C4-2B (cell line): ENCODE measurements around the gene DACH2.

Experiments
- H3K27ac ChIP-seq: fragments of 450-650 bp; 2 replicates; pipeline ENCODE4 v1.5.1; 2017
- CTCF ChIP-seq: fragments of 450-650 bp; conservative IDR thresholded peaks from 2 replicates; pipeline ENCODE4 v1.5.1; 2017; ENCODE audit warnings: mild to moderate bottlenecking
- ZFX ChIP-seq: fragments of 450-650 bp; IDR thresholded peaks from 2 replicates; pipeline ENCODE4 v1.6.1; 2017

The DACH2 gene

GRCh38 chrX:86369847-86370630 lies 221.8 kb downstream of the DACH2 start:
- TF ChIP-seq CTCF: no peak
- no peak for TF ChIP-seq ZFX
- H3K27ac ChIP-seq: no peak overlapping the region

- no peak overlapping the region for H3K27ac ChIP-seq
- TF ChIP-seq CTCF (no peak), ZFX (no peak)
Observed at GRCh38 chrX:86370927-86371326, 222.7 kb downstream of the DACH2 start.

GRCh38 chrX:86379209-86379608 lies 231.0 kb downstream of the DACH2 start:
- no peak for TF ChIP-seq CTCF
- TF ChIP-seq ZFX: no peak
- no peak overlapping the region for H3K27ac ChIP-seq

GRCh38 chrX:86383681-86384540 lies 235.7 kb downstream of the DACH2 start:
- H3K27ac ChIP-seq: no peak overlapping the region
- TF ChIP-seq ZFX (no peak), CTCF (no peak)

GRCh38 chrX:86407371-86407770 lies 259.1 kb downstream of the DACH2 start:
- H3K27ac ChIP-seq: no peak overlapping the region
- TF ChIP-seq ZFX (no peak), CTCF (no peak)

- TF ChIP-seq CTCF (no peak), ZFX (no peak)
- no peak overlapping the region for H3K27ac ChIP-seq
Observed at GRCh38 chrX:86421771-86422170, 273.5 kb downstream of the DACH2 start.

GRCh38 chrX:86436116-86436515 lies 287.9 kb downstream of the DACH2 start:
- no peak overlapping the region for H3K27ac ChIP-seq
- TF ChIP-seq CTCF (no peak), ZFX (no peak)
